NCI-H526 treated with DMSO at 0.1 percent for 48 hours (cell line): Measurements from ENCODE around the gene C19orf38.
"Not testable (repeated sequence)": the region's sequence is repeated elsewhere in the genome, so short reads cannot be mapped to it uniquely, and the experiment has no call there.

Experiments used
- DNase-seq: peaks from one replicate; lab custom pipeline; 2025; lab: John Stamatoyannopoulos, UW

C19orf38 gene

DNA sequence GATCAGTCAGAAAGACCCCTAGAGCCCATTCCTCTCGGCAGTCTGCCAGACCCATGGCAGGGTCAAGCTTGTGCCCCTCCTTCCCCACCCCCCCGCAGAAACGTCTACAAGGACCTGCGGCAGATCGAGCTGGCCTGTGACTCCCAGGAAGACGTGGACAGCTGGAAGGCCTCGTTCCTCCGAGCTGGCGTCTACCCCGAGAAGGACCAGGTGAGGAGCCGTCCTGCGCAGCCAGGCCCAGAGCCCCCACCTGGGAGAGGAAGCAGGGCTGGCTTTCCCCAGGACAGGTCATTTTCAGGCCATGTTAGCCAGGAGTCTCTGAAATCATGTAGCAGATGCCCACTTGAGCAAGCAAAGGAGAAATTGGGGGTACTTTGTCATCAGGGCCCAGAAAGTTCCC lies 24.5 kb upstream of the C19orf38 start:
- no peak for DNase-seq

DNA sequence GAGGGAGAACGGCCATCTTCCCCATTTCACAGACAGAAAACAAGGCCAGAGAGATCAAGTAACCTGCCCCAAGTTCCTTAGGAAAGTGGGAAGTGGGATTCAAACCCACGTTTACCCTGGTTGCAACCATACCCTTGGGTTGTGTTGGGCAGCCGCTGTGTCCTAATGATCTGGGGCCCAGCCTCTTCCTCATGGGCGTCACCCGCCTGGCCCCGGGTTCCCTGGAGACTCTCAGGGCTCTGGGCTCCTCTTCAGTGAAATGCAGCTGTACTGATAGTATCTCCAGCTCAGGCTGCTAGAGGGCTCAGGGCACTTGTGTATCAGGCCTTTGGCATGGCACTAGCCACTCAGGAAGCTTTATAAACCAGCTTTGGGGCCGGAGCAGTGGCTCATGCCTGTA lies 22.0 kb upstream of the C19orf38 start:
- DNase-seq: no peak

DNA sequence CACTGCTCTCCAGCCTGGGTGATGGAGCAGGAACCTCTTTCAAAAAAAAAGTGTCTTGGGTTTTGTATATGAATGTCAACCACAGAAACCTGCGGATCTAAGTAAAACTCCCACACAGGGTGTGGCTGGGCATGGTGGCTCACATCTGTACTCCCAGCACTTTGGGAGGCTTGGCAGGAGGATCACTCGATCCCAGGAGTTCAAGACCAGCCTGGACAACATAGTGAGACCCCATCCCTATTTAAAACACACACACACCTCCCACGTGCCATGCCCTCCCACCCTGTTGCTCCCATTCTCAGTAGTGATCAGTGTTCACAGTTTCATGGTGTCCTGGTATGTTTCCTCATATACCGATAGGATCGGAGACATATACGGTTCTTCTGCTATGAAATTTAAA lies 21.4 kb upstream of the C19orf38 start:
- no peak for DNase-seq

DNA sequence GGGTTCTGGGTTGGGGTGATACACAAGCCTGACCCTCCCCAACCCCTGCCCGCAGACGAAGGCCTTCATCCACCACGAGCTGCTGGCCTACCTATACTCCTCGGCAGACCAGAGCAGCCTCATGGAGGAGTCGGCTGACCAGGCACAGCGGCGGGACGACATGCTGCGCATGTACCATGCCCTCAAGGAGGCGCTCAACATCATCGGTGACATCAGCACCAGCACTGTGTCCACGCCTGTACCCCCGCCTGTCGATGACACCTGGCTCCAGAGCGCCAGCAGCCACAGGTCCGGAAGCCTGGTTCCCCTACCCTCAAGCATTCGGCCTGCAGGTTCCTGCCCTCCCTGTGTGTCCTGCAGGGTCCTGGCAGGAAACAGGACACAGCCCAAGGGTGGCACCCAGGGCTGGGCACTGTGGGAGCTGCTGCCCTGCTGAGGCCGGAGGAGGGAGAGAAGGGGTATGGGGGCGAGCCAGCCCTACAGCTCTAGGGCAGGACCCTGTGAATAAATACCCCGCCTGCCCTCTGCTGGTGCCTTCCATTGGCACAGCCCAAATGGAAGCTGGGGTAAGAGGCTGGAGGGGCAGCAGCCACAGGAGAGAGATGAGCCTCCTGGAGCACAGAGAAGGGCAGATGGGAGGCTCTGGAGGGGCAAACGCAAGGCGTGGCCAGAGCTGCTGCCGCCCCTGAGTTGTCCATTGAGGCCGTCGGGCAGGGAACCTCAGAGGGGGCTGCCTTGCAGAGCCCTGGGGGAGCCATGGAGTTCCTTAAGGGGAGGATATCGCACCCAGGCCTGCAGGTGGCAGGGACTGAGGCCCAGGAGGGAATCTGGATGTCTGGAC lies 19.0 kb upstream of the C19orf38 start:
- no peak for DNase-seq

DNA sequence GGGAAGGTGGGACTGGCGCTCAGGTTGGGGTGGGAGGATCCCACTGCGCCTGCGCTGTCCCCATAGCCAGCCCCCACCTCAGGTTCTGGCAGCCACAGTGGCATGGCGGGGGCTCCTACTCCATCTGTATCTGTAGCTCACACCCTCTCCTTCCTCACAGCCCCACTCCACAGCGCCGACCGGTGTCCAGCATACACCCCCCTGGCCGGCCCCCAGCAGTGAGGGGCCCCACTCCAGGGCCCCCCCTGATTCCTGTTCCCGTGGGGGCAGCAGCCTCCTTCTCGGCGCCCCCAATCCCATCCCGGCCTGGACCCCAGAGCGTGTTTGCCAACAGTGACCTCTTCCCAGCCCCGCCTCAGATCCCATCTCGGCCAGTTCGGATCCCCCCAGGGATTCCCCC lies 18.2 kb upstream of the C19orf38 start:
- DNase-seq: no peak

DNA sequence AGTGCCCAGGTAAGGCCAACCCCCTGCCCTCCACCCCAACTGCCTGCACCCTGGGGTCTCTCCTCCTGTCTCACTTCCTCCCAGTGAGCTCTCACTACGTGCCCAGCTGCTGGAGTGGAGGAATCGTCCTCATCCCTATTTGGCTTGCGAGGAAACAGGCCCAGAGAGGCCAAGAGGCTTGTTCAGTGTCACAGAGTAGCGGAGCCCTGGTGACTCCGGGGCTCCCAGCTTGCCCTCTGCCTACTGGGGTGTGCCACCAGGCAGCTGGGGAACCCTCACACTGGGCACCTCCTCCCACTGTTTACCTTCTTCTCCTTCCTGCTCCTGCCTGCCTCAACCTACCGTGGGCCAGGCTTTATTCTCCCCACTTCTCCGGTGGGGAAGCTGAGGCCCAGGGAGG lies 17.8 kb upstream of the C19orf38 start:
- DNase-seq: no peak

DNA sequence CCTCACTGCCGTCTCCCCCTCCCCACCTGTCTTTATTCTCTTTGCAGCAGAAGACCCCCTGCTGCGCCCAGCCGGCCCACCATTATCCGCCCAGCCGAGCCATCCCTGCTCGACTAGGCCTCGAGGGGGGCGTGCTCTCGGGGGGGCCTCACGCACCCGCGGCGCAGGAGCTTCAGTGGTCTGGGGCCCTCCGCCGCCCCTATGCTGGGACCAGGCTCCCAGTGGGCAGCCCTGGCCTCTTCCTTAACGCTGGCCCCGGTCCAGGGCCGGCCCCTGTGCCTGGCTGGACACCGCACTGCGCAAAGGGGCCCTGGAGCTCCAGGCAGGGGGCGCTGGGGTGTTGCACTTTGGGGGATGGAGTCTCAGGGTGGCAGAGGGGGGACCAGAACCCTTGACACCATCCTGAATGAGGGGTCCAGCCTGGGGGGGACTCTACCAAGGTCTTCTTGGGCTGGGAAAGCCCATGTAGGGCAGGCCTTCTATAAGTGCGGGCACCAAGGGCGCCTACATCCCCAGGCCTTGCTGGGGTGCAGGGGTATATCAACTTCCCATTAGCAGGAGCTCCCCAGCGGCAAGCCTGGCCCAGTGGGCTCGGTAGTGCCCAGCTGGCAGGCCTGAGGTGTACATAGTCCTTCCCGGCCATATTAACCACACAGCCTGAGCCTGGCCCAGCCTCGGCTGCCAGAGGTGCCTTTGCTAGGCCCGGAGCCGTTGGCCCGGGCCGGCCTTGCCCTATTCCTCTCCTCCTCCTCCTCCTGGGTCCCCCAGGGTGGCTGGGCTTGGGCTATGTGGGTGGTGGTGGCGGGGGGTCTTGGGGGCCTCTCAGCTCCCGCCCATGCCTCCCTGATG lies 17.1 kb upstream of the C19orf38 start:
- no peak for DNase-seq

DNA sequence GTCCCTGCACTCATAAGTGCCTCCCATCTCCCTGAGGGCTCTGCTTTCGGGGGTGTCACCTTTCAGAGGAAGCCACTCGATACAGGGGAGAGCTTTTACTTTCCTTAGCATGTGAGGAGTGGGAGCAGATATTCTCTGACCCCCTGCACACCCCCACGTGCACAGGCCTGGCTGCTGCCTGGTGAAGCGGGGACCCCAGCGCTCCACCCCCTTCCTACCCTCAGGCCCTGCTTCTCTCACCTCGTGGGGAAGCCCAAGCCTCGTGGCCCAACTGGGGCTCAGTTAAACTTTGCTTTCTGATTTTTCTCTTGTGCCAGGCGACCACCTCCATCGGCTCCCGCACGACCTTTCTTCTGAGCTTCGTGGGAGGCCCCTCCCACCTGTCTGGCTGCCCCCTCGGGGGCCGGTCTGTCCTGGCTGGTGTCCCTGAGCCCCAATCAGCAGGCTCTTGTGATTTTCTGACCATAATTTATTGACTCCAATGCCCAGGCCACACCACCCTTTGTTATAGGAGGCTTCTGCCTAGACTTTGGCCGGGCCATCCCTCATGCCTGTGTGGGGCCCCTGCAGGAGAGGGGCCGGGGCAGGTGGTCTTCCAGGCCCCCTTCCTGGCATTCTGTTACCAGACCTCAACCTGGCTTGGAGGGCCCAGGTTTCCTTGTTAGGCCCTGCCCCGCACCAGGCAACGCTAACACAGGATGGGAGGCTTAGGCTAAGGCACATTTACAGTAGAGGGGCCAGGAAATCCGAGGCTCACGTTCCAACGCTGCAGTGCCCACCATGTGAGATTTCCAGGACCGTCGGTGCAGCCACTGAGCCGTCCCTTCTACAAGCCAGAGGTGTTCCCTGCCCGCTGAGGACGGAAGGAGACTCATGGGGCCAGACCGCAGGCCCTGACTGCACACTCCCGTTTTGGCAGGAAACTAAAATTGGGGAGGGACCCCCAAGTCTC lies 16.0 kb upstream of the C19orf38 start:
- DNase-seq: no peak

DNA sequence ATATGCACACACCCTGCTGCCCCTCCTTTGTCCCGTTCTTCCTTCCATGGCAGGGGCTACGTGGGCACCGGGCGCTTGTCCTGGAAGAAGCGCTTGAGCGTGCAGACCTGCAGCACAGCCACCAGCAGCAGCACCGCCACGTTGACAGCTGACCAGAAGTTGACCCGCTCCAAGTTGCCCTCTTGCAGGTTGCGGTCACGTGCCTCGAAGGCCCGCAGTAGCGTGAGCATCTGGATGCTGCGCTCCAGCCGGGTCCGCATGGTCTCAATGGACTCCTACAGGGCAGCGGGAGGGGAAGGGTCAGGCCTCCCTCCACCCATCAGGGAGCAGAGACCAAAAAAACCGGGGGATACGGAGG lies 15.3 kb upstream of the C19orf38 start:
- no peak for DNase-seq

DNA sequence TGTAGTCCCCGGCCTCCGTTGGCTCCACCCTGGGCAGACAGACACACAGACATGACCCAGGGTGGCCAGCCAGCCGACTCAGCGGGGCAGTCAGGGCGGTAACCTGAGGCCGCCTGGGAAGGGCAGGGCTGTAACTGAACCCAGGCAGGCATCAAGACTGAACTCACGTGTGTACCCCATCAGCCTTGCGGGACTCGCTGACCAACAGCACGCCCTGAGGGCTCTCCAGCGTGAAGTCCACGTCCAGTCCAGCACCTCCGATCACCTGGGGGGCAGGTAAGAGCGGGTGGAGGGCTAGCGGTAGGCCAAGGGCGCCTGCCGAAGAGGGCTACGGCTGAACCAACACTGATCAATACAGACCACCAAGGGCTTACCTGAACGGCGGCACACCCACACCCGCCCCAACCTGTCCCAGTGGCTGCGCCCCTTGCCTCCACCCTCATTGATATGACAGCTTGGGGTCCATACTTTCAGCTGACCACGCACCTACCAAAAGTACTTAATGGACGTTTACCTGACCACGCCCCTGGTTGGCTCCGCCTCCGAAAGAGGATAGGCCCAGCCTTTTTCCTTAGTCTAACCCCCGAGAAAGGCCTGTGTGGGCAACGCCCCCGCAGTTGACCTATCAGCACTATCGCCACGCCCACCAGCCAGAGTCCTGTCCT lies 13.0 kb upstream of the C19orf38 start:
- no peak for DNase-seq

DNA sequence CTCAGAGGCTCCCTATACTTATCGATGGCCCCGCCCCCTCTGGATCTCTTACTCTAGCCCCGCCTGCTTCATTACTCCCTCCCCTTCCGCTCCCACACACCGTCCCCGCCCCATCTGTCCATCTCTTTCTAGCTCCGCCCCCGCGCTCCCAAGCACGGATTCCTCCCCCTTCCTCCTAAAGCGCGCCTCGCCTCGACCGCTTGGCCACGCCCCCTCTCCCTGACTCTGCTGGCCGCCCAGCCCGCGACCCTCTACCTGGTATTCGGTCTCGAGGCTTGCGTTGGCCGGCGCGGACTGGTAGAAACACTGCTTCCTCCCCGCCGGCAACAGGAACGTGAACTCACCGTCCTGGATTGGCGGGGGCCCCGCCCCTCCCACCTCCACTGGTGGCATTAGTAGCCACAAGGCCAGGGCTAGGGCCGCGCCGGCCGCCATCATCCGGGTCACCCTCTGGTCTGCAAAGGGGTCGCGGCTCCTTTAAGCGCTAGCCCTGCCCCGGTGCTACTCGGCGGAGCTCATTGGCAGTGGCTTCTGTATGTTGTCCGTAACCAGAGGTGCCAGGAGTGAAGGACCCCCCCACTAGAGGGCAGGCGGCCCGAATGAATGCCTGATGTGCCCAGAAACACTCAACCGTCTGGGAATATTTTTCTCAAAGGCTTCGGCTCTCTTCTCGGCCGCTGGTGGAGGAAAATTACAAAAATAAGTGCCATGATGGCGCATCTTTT lies 12.3 kb upstream of the C19orf38 start, which contains the start of gene TMED1:
TMED1 (minus strand) TSS at position 459 of the 725 bp plus-strand sequence; CDS start at position 438, 21 bp downstream.
- peak; percentile 95 for DNase-seq

DNA sequence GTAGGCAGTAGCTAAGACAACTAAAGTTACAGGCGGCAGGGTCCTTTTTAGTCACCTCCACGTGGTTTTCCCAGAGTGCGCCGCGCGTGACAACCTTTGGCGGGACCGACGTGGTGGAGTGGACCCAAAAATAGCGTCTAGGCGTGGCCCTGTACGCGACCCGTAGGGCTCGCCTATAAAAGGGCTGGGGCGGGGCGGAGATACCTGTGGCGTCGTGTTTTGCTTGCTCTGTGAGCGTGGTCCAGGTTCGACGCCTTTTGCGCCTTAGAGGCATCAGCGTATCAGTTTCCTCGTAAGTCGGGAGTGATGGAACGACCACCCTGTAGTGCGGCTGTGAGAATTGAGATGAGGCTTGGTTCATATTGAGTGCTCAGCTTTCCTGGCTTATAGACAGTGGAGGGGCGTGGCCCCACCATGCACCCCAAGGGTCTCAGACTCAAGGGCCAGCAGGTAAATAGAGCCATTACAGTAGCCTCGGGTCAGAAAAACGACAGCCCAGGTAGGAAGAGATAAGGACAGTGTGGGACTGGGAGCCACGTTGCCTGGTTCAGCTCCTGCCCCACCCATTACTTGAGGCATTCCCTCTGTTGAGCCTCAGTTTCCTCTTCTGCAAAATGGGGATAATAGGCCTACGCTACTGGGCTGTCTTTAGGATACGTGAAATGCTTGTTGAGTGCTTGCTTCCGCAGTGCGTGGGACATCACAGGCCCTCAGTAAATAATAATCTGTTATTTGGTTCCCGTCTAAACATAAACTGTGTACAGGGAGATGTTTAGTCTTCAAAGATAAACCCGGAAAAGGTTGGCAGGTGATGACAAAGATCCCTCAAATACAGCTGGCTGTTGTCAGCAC lies 11.5 kb upstream of the C19orf38 start:
- DNase-seq: no peak

DNA sequence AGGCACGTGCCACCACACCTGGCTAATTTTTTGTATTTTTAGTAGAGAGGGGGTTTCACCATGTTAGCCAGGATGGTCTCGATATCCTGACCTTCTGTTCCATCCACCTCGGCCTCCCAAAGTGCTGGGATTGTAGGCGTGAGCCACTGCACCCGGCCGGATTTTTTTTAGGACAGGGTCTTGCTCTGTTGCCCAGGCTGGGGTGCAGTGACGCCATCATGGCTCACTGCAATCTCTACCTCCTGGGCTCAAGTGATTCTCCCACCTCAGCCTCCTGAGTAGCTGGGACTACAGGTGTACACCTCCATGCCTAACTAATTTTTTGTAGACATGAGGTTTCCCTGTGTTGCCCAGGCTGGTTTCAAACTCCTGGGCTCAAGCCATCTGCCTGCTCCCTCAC lies 10.6 kb upstream of the C19orf38 start:
- DNase-seq: not testable (repeated sequence)

DNA sequence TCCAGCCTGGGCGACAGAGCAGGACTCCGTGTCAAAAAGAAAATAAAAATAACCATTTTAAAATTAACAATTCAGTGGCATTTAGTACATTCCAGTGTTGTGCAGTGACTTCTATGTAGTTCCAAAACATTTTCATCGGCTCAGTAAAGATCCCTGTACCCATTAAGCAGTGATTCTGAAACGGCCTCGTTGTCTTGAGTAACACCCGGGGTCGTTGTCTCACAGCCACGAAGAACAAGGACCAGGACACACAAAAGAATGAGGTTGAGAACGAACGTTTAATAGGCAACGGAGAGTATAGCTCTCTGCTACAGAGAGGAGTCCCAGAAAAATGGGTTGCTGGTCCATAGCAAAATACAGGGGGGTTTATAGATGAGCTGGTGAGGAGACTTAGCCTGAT lies 9.8 kb upstream of the C19orf38 start:
- DNase-seq: no peak

DNA sequence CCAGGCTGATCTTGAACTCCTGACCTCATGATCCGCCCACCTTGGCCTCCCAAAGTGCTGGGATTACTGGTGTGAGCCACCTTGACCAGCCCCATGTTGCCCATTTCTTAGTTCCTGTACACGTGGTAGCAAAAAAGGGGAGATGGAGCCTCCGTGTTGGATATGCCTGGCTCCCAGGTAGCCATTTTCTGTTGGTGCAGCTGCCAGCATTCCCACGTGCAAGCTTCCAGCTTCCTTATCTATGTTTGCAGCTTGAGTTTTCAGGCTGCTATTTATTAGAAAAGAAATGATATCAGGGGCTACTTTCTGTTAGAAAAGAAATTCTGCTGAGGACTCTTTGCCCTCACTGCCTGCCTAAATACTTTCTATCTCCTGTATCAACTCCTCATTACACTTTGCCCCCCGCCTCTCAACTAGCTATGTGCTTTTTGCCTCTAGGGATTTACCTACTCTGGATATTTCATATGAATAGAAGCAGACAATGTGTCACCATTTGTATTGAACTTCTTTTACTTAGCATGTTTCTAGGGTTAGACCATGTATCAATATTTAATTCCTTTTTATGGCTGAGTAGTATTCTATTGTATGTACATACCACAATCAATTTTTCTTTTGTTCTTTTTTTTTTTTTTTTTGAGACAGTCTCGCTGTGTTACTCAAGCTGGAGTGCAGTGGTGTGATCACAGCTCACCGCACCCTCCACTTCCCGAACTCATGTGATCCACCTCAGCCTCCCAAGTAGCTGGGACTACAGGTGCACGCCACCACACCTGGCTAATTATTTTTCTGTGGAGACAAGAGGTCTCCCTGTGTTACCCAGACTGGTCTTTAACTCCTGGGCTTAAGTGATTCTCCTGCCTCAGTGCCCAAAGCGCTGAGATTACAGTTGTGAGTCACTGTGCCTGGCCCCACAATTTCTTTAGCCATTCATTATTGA lies 8.8 kb upstream of the C19orf38 start:
- DNase-seq: no peak

DNA sequence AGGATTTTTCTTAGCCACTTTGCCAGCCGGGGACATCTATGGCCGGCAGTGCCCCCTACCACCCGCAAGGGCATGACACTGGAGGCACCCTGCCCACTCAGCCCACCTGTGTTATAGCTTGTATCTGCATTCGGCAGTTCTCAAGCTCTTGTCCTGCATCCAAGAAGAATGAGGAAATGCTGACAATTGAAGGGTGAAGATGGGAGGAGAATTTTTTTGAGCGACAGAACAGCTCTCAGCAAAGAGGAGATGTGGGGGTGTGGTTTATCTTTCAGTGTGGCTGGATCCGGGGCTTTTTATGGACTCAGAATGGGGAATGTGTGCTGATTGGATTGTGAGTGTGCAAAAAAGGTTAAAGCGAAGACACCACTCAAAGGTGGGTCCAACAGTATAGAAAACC lies 5.4 kb upstream of the C19orf38 start:
- no peak for DNase-seq

DNA sequence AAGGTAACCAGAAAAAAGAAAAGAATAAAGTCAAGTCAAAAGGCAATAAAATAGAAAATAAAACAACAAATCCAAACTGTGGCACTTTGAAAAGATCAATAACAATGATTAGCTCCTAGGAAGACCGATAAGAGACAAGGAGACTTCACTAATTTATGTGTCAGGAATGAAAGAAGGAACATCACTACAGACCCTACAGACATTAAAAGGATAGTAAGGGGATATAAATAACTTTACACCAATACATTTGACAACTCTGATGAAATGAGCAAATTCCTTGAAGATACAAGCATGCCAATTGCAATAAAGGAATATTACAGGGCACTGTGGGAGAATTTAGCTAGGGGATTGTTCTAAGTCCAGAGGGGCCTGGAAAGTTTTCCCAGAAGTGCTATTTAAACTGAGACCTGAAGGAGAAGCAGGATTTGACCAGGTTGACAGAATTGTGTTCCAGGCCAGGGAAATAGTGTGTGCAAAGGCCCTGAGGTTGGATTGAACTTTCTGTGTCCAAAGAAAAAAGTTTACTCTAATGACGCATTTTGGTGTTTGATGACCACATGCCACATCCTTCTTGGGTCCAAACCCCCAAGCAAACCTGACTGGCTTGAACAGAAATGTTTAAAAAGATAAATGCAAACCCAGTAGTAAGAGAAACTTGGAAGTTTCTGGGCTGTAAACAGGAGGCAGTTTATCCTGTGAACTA lies 1.6 kb upstream of the C19orf38 start:
- no peak for DNase-seq

DNA sequence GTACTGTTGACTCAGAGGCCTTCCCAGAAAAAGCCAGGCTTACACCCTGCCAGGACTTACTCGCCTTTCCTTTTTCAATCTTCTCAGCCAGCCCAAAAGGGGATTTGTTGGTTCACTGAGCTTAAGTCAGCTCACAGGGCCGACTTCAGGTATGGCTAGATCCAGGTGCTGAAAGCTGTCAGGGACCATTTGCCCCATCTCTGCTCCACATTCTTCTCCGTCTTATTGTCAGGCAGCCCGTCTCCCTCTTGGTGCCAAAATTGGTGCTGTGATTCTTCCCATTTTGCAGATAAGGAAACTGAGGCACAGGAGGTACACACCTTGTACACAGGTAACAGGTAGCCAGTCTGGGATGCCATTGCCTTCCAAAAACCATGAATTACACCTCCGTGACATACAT lies 2.4 kb downstream of the C19orf38 start:
- no peak for DNase-seq
